ENCODE measurements around the gene CDH23. TPM values are rescaled to one million over a fixed set of nuclear protein-coding genes. Genes with fewer than 3 reads are reported as not detected.

Gene CDH23
- total and polyA plus RNA-seq, 2 of the 8 experiments (the other 6 are each of a cell fraction or from before 2014, with no cell fraction given) = 1.9 to 4.9 TPM

GRCh38 chr10:71349406-71349805 is 47.3 kb upstream of the CDH23 start (continued):
- no peak for TF ChIP-seq ZNF274 (IDR thresholded peaks at IDR 0.05; ENCODE audit: borderline replicate concordance, extremely low read depth, low read length)
- TF ChIP-seq EP300 (IDR thresholded peaks at IDR 0.05; ENCODE audit: borderline replicate concordance in 1 of 2, low read depth in 2 of 2, low read length in 2 of 2) = no peak
- no peak for TF ChIP-seq RXRA (IDR thresholded peaks at IDR 0.05; ENCODE audit: insufficient read depth, low read depth, low read length)
- TF ChIP-seq, protein P1, sequence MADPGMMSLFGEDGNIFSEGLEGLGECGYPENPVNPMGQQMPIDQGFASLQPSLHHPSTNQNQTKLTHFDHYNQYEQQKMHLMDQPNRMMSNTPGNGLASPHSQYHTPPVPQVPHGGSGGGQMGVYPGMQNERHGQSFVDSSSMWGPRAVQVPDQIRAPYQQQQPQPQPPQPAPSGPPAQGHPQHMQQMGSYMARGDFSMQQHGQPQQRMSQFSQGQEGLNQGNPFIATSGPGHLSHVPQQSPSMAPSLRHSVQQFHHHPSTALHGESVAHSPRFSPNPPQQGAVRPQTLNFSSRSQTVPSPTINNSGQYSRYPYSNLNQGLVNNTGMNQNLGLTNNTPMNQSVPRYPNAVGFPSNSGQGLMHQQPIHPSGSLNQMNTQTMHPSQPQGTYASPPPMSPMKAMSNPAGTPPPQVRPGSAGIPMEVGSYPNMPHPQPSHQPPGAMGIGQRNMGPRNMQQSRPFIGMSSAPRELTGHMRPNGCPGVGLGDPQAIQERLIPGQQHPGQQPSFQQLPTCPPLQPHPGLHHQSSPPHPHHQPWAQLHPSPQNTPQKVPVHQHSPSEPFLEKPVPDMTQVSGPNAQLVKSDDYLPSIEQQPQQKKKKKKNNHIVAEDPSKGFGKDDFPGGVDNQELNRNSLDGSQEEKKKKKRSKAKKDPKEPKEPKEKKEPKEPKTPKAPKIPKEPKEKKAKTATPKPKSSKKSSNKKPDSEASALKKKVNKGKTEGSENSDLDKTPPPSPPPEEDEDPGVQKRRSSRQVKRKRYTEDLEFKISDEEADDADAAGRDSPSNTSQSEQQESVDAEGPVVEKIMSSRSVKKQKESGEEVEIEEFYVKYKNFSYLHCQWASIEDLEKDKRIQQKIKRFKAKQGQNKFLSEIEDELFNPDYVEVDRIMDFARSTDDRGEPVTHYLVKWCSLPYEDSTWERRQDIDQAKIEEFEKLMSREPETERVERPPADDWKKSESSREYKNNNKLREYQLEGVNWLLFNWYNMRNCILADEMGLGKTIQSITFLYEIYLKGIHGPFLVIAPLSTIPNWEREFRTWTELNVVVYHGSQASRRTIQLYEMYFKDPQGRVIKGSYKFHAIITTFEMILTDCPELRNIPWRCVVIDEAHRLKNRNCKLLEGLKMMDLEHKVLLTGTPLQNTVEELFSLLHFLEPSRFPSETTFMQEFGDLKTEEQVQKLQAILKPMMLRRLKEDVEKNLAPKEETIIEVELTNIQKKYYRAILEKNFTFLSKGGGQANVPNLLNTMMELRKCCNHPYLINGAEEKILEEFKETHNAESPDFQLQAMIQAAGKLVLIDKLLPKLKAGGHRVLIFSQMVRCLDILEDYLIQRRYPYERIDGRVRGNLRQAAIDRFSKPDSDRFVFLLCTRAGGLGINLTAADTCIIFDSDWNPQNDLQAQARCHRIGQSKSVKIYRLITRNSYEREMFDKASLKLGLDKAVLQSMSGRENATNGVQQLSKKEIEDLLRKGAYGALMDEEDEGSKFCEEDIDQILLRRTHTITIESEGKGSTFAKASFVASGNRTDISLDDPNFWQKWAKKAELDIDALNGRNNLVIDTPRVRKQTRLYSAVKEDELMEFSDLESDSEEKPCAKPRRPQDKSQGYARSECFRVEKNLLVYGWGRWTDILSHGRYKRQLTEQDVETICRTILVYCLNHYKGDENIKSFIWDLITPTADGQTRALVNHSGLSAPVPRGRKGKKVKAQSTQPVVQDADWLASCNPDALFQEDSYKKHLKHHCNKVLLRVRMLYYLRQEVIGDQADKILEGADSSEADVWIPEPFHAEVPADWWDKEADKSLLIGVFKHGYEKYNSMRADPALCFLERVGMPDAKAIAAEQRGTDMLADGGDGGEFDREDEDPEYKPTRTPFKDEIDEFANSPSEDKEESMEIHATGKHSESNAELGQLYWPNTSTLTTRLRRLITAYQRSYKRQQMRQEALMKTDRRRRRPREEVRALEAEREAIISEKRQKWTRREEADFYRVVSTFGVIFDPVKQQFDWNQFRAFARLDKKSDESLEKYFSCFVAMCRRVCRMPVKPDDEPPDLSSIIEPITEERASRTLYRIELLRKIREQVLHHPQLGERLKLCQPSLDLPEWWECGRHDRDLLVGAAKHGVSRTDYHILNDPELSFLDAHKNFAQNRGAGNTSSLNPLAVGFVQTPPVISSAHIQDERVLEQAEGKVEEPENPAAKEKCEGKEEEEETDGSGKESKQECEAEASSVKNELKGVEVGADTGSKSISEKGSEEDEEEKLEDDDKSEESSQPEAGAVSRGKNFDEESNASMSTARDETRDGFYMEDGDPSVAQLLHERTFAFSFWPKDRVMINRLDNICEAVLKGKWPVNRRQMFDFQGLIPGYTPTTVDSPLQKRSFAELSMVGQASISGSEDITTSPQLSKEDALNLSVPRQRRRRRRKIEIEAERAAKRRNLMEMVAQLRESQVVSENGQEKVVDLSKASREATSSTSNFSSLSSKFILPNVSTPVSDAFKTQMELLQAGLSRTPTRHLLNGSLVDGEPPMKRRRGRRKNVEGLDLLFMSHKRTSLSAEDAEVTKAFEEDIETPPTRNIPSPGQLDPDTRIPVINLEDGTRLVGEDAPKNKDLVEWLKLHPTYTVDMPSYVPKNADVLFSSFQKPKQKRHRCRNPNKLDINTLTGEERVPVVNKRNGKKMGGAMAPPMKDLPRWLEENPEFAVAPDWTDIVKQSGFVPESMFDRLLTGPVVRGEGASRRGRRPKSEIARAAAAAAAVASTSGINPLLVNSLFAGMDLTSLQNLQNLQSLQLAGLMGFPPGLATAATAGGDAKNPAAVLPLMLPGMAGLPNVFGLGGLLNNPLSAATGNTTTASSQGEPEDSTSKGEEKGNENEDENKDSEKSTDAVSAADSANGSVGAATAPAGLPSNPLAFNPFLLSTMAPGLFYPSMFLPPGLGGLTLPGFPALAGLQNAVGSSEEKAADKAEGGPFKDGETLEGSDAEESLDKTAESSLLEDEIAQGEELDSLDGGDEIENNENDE (IDR thresholded peaks at IDR 0.05; ENCODE audit: insufficient replicate concordance, low read length) = no peak
- TF ChIP-seq TAF1 (IDR thresholded peaks at IDR 0.05; ENCODE audit: low read depth, low read length) = no peak
- TF ChIP-seq RNF2 (IDR thresholded peaks at IDR 0.05; ENCODE audit: borderline replicate concordance, low read depth, low read length, missing control alignments, poor library complexity, severe bottlenecking) = no peak
- TF ChIP-seq YY1 (IDR thresholded peaks at IDR 0.05; ENCODE audit: low read depth, low read length) = no peak
- TF ChIP-seq GTF2F1 (IDR thresholded peaks at IDR 0.05; ENCODE audit: borderline replicate concordance, low read depth, low read length) = no peak
